HG02870 (cell line): ENCODE data around the gene C1QTNF3.
"Not testable (repeated sequence)": the region's sequence is repeated elsewhere in the genome, so short reads cannot be mapped to it uniquely, and the experiment has no call there.

ENCODE experiments used
- ATAC-seq: cut with Tn5 transposase; IDR thresholded peaks from one replicate; pipeline ENCODE4 v1.9.1; 2021; ENCODE audit warnings: mild to moderate bottlenecking, moderate library complexity; ENCODE audit not compliant: unreplicated experiment

C1QTNF3 gene

DNA sequence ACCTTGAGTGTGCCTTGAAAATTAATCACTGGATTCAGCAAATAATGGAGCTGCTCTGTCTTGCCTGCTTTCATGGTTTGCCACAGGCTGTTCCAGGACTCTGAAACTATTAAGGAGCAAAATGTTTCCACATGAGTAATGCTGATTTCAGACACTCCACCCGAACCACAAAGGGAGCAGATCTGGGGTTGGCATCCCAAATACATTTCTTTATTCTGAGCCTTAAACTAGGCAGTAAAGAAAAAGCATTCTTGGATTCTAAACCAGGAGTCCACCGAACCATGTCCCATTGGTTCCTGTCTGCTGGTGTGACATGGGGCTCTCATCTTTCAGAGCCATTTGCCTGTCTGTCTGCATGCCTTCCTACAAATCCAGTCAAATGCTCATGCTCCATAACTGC is 10.1 kb upstream of the C1QTNF3 start:
- ATAC-seq, result no peak

DNA sequence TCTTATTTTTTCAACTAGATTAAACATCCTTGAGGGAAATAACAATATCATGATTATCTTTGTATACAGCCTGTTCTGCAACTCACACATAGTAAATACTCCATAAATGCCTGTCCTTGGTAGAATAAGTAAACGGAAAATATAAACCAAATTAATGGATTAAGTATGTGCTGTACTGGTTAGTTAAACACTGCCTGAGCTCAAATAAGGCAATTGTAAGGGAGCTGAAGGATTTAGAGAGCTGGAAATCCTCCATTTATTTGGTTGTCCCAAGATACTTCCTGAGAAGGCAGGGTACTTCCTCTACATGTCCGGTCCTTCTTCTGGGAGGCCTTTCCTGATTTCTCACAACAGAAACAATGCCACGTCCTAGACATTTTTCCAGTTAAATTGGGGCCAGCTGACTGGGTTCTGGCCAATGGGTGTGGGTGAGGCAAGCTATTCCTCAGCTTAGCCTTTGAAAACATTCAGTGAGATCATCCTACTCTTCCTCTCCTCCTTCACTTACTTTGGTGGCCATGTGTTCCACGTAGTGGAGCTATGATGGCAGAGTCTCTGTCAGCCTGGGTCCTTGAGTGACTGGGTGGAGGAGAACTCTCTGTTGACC is 8.5 kb upstream of the C1QTNF3 start:
- no peak for ATAC-seq

DNA sequence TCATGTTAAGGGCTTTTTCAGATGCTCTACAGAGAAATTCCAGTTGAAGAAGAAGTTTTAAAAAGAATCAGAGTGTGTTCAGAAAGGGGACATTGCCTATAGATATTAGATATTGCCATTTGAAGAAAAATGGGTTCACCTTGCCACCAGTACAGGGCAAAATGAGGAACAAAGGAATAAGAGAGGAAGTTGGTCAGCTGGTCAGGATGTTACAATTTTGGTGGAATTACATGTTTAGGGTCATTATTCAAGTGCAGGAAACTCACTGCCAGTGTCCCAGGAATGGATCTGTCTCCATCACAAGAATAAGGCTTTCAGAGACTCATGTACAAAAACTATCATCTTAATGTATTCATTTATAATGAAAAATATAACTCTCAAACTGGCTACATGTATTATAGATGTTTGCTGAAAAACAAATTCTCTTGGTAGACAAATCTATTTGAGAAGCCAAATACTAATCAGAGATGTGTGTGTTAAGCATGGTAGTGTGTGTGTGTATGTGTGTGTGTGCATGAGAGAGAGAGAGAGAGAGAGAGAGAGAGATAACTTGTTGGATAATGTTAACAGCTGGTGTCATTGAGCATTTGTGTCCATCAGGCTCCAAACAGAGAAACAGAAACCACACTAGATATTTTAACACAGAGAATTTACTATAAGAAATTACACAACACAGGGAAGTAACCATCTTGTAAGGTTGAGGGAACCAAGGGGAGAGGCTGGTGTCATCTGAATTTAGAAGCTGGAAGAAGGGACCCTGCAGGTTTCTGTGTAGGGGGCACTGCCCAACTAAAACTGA is 5.0 kb upstream of the C1QTNF3 start:
- no peak for ATAC-seq

DNA sequence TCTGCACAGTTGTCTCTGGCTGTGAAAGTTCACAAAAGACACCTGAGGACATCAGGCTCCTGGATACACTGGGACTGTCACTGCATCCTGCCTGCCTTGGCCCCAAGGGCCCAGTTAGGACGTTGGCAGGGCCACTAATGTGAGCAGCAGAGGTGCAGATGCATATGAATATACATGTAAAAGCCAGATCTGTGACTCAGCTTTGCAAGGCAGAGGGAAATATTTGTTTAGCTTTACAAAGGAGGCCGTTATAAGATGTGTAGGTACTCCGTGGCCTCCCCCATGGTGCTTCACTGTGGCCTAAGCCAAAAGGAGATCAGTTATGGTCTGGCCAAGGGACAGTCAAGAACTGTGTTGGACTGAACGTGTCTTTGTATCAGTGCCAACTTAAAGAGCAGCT is 4.1 kb upstream of the C1QTNF3 start:
- ATAC-seq, result no peak

DNA sequence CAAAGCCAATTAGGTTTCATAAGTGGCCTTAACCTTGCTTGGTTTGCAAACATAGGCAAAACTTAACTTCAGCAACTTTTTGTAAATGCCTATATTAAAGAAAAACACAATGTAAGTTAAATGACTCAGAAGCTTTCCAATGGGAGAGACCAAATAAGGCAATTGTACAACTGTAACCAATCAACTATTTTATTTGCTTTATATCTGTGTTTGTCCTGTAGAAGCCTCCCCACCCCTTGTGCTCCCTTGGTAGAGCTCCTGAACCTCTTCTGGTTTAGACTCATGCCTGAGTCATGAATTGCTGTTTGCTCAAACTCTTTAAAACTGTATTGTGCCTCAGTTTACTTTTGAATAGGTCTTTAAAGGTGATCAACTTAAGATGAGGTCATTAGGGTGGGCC is 3.0 kb upstream of the C1QTNF3 start:
- ATAC-seq, result no peak

DNA sequence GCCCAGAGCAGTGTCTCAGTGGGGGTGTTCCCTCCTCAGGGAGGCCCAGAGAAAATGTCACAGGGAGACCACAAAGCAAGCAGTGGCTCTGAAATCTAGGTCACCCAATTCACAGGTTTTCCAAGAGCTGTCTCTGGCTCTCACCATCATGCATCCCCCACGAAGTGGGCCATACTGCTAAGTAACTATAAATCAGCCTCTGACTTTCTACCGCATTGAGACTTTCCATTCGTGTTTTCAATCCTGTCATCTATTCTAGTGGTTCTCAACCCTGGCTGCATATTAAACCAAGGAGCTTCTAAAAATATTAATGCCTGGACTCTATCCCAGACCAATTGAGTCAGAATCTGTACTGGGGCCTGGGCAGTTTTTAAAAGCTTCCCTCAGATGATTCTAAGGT is 2.0 kb upstream of the C1QTNF3 start:
- no peak for ATAC-seq

DNA sequence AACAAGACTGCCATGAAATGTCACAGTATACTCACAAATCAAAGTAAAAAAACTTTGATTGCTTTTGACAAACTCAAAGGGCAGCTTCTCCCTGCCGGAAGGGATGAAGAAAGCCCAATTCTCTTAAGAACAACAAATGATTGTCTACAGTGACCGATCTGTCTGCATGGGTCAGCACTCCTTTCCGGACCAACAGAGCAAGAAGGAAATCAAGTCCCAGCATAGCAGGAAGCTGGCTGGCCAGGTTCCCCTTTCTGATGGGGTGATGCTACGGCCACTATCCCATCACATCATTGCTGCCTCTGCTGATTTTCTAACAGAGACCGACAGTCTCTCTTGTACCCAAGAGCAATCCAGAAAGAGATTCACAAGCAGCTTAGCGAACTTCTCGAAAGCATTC is 692 bp downstream of the C1QTNF3 start:
- no peak for ATAC-seq

DNA sequence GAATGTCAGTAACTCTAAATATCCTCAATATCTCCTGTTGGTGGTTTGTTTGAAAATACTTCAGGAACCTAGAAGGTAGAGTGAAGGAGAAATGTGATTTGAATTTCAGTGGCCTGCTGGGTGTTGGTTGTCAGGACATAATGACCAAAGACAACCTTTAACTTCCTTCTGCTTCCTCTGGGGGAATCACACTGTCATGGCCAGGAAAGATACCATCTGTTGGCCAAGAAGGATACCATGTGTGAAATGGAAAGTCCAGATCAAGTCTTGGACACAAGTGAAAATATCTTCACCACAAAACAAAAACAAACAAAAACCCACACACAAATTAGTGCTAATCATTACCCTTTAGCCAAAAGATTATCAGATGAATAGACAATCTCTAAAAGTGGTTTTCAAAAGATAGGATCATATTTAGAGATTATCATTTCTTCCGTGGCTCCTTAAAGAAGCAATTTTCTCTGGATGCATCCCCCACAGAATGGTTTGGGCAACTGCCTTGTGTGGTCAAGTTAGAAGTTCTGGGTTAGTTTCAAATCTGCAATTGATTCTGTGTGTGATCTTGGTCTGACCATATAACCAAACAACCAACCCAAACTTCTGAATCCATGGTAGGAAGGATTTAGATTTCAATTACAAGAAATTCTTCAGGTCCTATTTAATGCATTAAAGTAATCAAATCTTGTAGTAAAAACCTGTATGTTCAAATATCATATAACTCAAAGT is 1.6 kb downstream of the C1QTNF3 start:
- no peak for ATAC-seq

DNA sequence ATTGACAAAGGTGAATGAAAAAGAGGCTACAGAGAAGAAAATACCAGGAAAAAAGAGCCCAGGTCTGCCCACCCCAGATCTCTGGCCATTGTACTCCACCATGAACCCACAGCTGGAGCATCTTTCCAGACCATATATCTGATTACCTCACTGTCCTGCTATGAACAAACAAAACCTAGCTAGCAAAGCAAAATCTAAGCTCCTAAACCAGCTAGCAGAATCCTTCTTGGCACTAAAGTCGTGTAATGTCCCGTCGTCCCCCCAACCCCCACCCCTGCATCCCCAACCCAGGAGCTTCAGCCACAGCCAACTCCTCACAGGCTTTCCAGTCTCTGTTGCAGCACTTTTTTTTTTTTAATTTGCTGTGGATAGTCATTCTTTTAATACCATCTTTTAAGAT is 2.5 kb downstream of the C1QTNF3 start:
- no peak for ATAC-seq

DNA sequence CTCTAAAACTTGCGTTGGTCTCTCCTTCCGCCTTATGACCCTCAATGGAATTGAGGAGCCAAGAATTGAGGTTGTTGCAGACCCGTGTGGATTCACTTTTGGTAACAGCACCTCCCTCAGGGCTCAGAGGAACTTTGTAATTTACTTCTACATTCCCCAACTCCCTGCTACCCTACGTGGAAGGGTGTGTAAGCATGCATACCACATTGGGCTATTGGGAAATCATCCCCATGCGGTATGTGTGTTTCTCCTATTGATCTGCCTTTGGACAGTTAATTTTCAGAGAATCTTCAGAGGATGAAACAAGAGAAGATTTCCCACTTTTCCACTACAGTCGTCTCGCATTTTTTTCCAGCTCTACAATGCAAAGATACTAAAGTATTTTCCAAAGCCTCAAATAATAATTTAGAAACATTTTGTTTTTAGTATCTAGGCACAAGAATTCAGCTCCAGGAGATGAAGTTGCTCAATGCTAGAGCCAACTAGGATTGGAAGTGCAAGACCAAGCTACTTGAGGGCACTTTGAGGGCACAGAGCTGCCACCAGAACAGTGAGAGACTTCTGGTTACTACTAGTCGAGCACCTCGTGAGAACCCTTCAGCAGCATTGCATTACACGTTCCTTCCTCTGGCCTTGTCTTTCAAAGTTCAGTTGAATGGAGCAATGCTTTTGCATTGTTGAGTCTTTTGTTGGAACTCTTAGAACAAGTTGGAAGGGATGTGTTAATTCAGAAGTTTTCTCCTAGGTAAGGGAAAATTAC is 3.4 kb downstream of the C1QTNF3 start:
- no peak for ATAC-seq

DNA sequence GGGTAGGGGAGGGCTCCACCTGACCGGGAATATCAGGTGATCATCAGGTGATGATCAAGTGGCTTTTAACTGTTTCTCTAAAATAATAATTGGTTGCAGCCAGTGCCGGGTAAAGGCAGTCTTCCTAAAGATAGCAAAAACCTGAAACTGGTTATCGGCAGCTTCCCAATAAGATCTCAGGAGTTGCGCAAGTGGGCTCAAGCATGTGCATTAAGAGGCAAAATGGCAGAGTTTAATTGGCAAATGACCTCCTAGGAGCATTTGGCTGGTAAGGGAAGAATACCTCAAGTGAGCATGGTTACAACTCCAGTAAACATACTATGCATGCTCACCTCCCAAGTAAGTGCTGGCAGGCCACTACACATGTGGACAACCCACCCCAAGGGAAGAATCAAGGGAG is 4.2 kb downstream of the C1QTNF3 start:
- no peak for ATAC-seq

DNA sequence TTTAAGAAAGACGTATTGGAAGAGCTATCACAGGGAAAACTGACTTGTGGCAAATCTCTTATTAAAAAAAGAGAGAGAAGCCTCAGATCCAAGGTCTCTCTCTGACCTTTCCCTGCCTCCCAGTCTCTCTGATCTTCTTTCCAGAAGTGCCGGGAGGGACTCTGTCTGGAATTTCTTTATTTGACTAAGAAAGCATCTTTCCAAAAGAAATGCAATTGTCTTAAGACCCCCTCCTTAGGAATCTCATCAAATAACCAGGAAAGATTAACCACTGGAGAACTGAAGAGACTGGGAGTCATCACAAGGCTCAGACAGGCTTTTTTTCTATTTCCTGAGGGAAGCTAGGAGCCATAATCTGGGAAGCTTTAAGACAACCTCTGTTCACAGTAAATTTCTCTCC is 4.6 kb downstream of the C1QTNF3 start:
- no peak for ATAC-seq

DNA sequence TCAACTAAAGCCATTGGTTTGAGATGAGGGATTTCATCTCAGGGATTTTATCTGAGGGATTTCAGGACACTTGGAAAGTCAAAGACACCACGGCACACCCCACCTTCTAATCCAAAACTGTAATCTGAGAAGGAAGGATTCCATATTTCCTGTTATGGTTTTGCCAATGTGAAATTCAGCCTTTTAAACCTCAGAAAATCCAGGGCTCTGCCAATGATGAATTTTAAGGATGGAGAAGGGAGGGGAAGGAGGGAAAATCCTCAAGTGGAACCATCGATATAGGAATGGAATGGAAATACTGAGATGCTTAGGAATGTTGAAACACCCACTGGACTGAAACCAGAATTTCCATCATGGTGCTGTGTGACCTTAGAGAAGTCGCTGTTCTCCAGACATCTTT is 5.3 kb downstream of the C1QTNF3 start:
- no peak for ATAC-seq

DNA sequence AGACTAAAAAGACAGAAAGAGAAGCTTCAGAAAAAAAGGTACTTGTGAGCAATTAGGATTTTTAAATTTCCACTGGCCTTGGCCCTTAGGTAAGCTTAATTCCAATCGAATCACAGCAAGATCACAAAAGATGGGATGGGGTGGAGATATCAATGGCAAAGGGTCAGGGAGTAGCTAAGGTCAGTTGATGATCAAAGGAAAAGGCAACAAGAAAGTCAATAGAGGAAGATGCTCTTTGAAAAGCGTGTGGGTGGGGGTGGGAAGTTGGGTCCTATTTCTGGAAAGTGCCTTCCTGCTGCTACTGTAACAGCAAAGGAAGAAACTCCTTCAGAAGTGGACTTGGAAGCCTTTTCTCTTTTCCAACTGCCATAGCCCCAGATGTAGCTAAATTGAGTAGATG is 7.3 kb downstream of the C1QTNF3 start:
- ATAC-seq, result no peak

DNA sequence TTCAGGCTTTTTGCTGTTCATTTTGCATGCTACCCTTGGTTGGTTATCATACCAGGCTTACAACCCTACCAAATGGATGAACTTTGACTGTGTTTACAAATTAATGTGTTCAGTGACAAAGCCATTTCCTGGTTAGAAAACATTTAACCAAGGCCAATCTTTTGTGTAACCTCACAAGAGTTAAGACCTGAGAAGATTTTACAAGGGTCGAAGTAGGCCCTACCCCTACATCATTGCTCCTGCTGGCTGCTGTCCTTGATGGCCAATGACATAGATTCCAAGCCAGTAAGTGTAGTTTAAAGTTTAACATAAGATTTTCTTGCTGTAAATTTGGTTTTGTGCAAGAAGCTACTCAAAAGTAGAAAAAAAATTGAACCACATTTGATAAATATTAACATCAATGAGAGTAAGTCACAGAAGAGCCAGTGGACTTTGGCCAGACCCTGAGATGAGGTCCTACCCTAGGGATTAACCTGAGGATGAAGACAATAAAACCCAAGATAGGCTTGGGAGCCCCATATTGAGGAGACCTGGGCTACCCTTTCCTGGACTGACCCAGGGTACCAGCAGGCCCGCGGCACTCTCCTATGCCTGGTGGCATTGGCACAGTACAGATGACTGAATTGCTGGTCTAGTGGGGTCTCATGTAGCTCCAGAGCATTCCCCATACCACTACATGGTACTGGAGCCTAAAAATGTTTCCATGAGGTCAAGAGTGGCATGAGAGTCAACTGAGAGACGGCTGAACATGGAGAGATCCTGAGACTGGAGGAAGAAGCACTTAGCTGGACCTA is 8.3 kb downstream of the C1QTNF3 start:
- no peak for ATAC-seq

DNA sequence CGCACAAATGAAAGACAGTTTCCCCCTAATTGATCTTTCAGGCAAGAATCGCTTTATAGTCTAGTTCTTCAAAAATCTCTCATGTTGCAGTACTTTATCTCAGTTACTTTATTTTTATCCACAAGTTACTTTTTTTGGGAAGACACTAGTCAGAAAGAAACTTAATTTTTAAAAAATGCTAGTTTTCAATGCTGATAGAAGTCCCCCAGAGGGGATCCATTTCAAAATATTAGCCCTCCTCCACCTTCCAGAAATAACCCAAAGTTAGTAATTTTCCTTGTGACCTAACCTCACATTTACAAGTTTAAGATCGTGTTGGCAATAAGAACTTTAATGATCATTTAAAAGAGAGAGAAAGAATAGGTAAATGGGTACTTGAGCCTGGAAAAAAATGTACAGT is 11.0 kb downstream of the C1QTNF3 start:
- ATAC-seq, result no peak

DNA sequence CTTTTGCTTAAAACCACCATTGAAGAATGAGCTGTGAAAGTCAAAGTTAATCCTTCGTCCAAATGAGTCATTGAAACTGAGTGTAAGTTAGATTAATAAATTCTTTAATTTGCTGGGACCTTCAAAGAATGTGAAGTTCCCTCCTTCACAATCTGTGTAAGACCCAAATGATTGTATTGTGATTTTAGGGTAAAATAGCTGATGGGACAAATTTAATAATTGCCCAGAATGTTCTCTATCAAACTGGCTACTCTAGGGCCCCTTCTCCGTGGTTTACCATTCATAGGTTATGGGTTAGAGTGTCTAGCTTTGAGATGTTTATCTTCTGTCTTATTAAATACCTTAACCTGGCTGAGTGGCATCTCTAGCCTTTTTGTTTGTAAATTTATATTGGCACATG is 11.9 kb downstream of the C1QTNF3 start:
- ATAC-seq, result no peak

DNA sequence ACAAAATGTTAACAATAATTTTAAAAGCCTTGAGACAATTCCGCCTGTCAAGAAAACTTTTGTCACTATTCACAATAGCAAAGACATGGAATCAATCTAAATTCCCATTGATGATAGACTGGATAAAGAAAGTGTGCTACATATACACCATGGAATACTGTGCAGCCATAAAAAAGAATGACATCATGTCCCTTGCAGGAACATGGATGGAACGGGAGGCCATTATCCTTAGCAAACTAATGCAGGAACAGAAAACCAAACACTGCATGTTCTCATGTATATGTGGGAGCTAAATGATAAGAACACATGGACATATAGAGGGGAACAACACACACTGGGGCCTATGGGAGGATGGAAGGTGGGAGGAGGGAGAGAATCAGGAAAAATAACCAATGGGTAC is 12.4 kb downstream of the C1QTNF3 start:
- ATAC-seq, result not testable (repeated sequence)

DNA sequence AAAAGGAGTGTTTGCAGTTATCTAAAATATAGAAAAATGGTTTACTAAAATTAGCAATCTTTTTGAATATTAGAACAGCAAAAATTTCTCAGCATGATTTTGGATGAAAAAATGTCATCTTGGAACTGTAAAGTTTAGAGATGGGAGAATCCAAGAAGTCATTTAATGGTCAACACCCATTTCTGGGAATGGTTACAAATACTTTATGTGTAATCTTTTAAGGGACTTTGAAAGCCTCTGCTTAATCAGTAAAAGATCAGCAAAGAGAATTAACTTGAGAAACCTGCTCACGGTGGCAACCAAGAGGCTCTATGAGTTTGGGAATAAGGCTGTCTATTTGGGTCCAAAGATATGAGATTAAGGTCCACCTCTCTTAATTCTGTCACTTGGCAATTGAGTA is 13.0 kb downstream of the C1QTNF3 start:
- ATAC-seq, result no peak

DNA sequence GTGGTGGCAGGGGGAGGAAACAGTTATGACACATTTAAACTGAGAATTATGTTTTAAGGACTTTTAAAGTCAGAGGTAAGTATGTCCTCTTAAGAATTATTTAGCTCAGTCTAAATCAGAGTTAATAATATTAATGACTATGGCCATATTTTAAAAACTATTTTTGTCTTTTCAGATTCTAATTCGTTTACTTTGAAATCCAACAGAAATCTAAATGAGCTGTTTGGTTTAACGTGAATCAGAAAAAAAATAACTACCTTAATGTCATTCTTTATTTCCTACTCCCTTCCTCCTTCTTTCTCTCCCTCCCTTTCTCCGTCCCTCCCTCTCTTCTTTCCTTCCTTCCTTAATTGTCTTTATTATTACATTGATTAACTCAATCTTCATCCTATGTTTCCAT is 14.7 kb downstream of the C1QTNF3 start:
- no peak for ATAC-seq
